Right lobe of liver (tissue), 4 donors: Measurements from ENCODE around the gene DNER.

ENCODE experiments used
- CTCF ChIP-seq, 4 donors: fragments of 200-600 bp in 3 of 4; fragments of 450-650 bp in 1 of 4; IDR thresholded peaks; one replicate each; pipeline versions ENCODE4 v1.5.1 to v1.8.0; 2016 to 2022; ENCODE audit warnings: antibody characterized with exemption in 4 of 4, mild to moderate bottlenecking in 2 of 4
- POLR2A ChIP-seq: fragments of 450-650 bp; IDR thresholded peaks from one replicate; pipeline ENCODE4 v1.6.1; 2017; ENCODE audit warnings: antibody characterized with exemption, mild to moderate bottlenecking
- donor health status: DM: no; HTN: no; CAD: no.
- donor health status: DM: no; HTN: no; CAD: no.
- donor health status: DM: no; HTN: yes; CAD: no.

DNA sequence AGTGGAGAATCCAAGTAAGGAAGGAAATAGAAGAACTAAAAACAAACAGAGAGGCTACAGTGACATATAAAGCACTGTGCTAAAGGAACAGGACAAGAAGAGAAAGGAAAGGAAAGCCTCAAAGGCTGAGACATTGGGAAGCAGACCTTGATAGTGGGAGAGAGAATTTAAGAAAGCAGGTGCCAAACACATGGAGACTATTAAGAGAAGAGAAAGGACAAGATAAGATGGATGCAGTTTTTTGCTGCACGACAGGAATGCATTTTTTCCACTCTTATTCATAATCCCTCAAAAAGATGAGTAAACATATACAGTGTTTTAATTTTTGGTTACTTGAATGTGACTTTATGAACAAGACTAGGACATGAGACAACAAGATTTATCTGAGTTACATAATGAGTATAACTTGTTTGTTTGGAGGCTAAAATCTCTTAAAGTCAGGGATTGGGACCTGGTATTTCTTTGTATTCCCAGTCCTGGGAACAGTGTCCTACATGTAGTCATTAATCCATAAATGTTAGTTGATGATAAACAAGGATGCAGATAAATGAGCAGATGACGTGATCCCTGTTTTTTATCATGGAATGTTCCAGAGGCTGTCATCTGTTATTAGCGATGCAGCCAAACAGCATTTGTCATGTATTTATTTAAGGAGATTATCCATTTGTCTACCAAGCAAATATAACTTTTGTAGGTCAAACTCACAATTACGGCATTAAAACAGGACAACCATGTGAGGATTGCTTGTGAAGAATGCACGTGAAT is 141.7 kb downstream of the DNER start:
- TF ChIP-seq CTCF (IDR thresholded peaks at IDR 0.05) (no peak), POLR2A (no peak)
